SW 1271 (cell line): ENCODE data around the gene LRMDA.

ENCODE experiments used
- DNase-seq, 2 experiments: peaks; one replicate each; lab custom pipeline; 2025; lab: John Stamatoyannopoulos, UW

The LRMDA gene

DNA sequence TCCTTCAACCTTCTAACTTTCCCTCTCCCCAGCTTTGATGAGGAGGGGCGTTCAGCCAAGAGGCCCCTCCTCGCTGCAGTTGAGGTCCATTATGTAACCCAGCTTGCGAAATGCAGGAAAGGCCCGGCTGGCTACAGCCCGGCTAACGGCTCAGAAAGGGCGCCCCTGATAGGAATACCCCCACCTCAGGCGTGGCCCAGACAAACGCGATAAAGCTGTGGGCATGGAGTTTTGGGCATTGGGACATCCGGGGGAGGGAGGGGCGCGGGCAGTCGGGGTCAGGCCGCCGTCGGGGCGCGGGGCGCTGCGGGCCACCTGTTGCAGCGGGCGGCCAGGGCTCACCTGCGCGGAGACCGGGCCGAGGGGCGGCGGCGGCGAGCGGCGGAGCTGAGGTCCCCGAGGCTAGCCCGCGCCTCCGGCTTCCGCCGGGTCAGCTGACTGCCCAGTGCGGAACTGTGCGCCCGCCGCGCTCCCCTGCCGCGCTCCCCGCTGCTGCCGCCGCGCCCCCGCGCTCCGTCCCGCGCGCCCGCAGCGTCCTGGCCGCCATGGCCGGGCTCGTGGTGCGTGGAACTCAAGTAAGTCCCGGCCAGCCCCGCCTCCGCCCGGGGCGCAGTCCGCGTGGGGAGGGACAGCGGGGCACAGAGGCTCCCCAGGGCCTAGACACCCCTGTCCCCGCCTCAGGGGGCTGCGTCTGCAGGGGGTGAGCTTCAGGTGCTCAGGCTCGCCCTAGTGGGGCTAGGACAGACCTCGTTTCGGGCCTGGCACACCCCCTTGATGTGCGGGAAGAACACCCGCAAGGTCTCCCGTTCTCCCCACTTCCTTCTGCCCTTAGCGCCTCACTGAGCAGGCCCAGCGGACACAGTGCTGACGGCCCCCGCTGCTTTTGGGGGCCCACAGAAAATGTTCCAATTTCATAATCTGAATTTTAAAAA, at the start of gene LRMDA:
Gene LRMDA (plus strand): TSS at position 445 of the 932 bp plus-strand sequence.
- DNase-seq: no peak

DNA sequence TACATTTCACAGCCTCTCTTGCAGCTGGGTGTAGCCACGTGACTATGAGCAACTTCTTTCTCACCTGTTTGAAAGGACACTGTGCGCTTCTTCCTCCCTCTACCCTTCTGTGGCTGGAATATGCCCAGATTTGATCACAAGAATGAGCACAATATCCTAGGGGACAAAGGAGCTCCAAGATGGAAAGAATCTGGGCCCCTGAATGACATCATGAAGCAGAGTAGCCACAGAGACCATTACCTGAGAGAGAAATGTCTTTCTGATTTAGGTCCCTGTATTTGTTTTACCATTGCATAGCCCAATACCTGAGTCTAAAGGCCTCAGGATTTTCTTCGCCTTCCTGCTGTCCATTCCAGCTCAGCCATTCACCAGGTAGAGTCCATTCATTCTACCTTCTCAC, 45.3 kb upstream of the LRMDA start:
- no peak for DNase-seq

DNA sequence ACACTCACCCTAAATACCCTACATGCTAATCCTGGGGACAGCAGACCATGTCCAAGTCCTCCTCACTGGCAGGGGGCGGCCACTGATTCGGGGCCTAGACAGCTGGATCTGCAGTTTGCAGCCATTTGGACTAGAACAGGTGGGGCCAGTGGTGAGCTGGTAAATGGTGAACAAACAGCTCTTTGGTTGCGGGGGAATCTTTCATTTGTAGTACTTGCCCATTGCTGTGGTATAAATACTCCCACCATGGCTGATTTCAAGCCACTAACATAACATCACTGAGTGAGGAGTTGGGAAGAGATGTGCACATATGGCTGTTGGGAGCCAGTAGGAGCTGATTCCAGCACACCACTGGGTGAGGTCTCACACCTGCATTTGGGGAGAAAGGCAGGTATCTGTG, 43.3 kb upstream of the LRMDA start:
- no peak for DNase-seq

DNA sequence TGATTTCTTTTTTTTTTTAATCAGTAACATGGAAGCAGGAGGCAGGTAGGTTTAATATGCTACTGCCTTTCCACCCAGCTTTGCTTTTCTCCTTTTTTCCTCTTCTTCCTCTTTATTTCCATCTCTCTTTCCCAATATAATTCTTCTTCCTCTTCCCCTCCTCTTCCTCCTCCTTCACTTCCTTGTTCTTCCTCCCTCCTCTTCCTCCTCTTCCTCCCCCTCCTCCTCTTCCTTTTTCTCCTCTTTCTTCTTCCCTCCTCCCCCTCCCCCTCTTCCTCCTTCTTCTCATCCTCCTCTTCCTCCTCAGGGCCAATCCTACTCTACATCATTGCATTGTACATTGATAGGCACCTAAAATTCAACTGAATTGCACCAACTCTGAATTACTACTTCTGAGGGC, 41.2 kb upstream of the LRMDA start:
- DNase-seq: no peak

DNA sequence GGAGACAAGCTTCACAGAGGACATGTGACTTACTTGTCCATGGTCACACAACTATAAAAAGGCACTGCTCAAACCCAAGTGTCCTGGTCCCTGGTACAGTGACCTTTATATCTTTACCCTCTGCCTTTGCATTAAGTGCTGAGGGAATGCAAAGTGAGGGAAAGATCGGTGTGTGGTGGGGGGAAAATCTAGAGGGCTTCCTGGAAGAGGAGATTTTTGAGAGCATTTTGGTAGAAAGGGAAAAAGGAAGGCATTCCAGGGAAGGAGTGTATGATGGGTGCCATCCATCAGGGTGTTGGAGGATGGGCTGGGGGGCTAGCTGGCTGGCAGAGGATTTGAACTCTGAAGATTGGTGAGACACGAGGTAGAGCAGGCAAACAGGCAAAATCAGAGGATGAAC, 39.2 kb upstream of the LRMDA start:
- DNase-seq: no peak

DNA sequence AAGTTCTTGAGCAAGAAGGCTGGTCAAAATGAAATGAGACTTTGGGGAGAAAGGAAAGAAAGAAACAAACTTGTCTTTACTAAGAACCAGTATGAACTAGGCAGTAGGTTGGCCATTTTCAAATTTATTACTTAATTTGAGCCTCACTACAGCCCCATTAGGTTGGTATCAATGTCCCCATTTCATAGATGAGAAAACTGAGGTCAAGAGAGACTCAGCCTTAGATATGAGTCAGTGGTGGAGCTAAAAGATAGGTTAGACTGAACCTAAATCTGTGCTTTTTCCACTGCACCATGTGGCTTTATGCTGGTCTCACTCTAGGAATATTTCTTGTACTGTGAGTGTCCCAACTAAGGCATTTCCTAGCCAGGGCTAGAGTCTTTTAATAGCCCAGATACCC, 38.7 kb upstream of the LRMDA start:
- no peak for DNase-seq

DNA sequence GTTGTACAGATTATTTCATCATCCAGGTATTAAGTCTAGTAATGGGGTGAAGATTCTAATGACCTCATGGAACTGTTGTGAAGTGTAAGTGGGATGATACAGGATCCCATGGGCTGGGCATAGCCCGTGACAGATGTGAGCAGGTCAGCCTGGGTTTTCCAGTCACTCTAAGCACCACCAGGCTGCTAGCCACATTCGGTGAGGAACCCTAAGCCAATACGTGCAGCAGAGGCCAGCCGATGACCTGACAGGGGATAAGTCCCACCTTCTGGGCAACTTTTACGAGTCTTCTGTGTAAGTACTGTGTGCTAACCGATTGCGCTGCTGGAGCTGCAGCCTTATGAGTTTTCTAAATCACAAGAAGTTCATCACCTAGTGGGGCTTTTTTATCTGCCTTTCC, 37.2 kb upstream of the LRMDA start:
- DNase-seq: no peak

DNA sequence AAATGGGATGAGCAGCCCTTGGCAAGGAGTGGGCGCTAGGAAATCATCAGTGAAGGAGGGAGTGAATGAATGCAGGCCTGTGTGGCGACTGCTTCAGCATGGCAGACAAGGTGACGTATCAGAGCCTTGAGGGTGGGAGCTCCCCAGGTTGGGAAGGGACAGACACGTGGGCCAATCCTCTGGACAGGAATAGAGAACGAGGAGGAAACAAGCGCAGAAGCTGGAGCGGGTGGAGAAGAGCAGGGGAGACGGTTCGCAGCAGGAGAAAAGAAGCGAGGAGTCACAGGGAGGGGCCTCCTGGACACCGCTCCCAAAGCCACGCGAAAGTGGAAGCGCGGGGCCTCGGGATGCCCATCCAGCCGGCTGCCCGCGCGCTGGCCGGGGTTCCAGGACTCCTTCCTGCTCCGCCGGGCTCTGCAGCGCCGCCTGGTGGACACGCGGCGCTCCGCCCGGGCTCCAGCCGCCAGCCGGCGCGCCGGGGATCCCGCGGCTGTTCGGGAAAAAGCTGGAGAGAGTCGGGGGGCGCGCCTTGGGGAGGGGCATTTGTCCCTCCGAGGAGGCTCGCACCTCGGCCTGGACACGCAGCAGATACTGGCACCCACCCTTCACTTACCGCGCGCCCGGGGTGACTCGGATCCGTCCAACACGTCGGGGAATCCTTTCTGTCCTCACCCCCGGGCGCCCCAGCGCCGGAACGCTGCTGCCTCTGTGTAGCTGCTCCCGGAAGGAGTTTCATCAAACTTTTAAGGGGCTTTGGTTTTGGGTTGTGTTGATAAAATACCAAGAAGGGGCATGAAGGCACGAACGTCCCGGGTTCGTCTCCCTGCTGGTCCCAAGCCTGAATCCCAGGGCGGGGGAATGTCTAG, 36.1 kb upstream of the LRMDA start:
- DNase-seq: no peak

DNA sequence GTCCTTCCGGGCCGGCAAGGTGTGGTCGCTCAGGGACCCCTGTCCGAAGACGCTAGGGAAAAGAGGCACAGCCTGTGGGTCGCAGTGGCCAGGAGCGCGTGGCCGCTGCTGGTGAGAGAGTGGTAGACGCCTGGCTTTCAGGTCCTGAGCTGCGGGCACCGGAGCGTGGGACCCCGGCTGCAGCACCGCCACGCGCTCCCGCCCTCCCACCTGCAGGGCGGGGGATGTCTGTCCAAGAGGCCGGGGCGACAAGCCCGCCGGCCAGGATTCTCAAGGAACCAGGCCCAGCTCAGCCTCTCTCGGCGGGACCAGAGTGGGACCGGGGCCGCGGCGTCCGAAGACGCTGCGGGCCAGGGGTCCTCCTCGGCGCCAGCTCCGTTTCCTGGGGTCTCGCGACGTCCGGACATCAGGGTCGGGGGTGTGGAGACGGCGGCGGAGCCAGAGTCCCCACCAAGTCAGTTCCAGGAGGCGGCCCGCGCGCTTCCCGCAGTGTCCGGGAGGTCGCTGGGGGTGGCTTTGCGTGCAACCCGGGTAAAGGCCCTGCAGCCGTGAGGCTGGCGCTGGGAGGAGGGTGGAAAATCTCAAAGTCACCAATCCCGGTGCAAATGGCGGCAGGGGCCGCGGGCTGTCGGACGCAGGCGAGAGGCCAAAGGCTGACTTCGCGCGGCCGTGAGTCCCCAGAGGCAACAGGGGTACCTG, 35.3 kb upstream of the LRMDA start:
- DNase-seq: no peak

DNA sequence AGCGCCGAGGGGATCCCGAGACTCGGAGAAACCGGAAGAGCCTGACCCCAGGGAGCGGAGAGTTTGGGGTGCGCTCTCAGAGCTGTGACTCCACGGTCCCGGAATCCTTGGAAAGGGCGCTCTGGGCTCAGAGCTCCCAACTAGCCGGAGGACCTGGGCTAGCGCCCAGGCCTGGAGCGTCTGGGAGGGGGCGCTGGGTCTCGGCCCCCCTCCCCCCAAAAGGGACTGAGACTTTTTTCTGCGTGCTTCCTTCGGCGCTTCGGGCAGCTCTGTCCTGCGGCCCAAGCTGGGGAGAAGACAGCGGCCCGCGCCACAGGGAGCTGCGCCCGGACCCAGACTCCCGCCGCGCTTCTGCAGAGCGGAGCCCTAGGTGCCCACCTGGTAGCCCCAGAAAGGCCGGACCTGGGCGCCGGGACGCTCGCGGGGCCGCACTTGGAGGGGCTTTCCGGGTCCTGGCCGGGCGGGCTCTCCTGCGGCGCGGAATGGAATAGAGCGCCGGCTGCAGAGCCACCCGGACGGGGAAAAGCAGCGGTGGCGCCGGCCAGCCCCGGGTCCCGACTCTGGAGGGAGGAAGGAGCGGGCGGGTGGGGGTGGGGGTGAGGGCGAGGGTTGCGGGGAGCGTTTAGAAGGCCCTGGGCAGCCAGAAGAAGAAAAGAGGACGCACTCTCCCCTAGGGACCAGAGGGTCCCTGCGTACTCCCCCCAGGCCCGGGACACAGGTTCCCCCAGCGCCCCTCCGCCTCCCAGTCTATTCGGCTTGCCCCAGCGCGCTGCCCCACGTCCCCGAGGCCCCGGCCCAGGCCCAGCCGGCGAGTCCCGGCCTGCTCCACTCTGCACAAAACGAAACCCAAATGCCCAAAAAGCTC, 34.6 kb upstream of the LRMDA start:
- DNase-seq: no peak

DNA sequence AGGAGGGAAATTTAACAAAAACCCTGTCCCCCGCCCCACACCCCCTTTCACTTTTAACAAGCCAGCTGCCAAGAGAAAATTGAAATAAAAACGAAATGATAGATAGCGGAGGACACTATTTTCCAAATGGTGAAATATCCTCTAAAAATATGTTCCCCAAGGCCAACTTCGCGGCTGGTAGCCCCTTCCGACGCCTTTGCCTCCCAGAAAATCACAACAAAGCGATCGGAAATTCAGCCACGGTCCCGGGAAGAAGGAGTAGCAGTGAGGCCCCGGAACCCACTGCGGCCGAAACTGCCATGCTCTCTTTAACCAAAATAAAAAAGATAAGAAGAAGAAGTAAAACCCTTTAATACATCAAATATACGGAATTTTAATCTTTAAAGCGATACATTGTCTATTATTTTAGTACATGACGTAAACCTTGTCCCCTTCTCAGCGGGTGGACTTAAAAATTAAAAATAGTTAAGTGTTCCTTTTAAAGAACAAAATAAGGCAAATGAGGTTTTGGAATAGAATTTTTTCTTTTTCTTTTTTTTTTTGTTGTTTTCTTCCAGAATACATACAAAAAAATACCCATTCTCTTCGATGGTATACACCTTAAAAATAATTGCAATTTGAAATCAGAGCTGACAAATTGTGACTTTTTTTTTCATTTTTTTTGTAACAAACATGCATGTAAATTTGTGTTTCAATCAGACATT, 33.8 kb upstream of the LRMDA start:
- DNase-seq: no peak

DNA sequence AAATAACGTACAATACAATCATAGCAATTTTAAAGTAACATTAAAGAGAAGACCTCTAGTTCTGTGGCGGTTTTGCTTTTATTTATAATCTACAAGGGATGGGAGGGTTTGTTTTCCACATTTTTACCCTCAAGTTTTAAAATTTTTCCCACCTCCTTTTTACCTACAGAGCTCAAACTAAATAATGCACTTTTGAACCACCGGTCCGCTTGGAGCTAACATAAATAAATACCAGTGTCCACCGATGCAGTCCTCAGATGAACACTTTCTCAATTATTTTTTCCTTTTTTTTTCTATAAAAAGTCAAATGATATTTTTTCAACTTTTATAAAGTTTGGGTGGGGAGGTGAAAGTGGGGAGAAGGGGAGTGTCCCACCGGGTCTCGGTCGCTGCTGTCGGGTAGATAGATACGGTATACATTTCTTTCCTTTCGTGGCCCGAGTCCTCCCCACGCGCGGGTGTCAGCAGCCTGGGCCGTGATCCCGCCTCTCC, 33.2 kb upstream of the LRMDA start:
- DNase-seq: no peak

DNA sequence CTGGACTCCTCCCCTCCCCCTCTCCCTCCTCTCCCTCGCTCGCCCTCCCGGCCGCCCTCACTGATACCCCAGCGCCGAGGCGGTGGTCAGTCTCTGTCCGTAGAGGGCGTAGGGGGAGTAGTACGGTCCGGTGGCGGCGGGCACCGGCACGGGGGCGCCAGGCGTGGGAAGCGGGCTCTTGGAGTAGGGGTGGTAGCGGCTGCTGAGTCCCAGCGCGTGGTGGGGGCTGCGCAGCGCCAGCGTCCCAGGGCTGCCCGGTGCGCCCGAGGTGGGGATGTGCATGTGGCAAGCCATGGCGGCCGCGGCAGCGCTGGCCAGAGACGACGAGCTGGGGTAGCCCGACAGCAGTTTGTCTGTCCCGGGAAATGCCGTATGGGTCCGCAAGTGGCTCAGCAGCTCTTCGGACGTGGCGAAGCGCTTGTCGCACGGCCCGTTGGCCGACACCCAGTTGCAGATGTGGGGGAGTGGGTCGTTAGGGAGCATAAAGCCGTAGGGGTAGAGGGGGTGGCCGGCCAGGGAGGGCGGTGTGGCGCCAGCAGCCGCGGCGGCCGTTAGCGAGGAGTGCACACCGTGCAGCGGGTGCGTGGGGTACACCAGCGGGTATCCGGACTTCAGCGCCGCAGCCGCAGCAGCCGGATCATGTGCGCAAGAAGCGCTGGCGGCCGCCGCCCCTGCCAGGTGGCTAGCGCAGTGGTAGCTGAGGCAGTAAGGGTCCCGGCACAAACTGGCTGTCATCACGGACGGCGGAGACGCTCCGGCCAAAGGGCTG, 32.5 kb upstream of the LRMDA start:
- no peak for DNase-seq

DNA sequence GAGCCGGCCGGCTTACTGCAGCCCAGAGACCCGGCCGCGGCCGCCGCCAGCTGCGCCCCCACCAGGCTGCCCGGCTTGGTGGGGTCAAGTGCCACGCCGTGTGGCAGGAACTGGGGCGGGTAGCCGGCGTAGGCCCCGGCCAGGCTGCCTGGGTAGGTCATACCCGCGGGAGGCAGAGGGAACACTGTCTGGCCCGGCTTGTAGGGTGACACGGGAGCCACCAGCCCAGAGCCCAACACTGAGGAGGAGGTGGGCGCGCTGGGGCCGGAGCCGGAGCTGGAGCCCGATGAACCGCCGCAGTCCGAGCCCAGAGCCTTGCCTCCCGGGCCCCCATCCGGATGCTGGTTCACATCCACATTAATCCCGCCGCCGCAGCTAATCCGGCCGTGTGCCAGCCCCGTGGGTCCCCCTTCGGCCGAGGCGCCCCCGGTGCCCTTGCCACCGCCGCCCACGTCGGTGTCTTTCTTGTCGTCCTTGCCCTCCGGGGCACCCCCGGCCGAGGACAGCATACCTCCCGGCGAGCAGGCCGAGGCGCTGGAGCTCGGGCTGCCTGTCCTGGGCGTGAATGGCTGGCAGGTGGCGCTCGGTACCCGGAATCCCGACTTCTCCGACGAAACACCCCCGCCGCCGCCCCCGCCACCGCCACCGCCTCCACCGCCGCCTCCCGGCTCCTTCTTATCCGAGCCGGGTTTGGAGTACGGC, 31.8 kb upstream of the LRMDA start:
- peak in 1 of 2 experiments; percentile 36 for DNase-seq

DNA sequence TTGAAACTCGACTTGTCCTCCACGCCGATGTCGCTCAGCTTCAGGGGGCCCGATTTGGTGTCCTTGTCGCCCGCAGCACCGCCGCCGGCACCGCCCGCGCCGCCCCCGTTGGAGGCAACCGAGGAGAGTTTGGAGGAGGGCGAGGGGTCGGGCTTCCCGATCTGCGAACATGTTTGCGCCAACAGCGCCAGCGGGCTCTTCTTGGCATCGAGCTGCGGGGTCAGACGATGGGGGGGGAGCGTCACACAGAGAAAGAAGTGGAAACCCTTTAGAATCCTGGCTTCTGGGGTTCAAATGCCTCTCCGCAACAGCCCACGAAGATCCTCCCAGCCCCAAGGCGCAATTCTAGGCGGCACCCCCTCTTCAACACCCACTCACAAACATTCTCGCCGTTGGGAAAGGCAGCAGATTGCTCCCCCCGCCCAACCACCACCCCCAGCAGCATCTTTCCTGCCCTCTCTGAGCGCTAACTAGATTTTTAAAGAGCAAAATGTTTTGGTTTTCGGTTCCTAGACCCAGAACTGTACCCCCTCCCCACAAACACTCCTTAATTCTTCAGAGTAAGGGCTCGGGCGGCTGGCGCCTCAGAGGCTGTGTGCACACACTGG, 31.2 kb upstream of the LRMDA start:
- no peak for DNase-seq

DNA sequence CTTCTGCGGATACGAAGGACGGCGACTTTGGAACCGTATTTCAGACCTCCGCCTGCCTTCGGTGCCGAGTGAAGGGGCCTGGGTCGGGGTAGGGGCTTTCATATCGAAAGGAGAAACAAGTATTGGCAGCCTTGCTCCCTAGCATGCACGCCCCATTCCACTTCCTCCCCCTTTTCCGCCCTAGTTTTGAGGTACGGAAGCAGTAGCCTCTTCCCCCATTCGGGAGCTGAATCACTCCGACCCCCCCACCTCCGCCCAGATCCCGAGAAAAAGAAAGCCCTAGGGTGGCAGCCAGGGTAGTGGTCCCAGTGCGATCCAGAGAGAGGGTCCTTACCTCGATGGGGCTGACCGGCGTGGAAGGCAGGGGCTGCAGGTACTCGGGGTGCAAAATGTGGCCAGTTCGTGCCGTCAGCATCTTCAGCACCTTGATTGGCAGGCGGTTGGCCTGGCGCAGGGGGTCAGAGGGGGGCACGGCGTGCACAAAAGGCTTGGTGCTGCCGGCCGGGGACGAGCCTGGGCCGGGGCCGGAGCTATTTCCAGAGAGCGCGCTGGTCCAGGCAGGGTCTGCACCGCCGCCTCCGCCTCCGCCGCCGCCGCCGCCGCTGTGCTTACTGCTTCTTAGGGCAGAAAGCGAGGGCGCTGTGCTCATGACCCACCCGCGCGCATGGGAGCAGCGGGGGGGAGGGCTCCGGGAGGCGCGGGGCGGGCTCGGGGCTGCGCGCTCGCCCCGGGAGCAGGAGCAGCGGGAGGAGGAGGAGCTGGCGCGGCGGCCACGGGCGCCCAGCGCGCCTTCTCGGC, 30.5 kb upstream of the LRMDA start:
- peak in 1 of 2 experiments; percentile 18 for DNase-seq

DNA sequence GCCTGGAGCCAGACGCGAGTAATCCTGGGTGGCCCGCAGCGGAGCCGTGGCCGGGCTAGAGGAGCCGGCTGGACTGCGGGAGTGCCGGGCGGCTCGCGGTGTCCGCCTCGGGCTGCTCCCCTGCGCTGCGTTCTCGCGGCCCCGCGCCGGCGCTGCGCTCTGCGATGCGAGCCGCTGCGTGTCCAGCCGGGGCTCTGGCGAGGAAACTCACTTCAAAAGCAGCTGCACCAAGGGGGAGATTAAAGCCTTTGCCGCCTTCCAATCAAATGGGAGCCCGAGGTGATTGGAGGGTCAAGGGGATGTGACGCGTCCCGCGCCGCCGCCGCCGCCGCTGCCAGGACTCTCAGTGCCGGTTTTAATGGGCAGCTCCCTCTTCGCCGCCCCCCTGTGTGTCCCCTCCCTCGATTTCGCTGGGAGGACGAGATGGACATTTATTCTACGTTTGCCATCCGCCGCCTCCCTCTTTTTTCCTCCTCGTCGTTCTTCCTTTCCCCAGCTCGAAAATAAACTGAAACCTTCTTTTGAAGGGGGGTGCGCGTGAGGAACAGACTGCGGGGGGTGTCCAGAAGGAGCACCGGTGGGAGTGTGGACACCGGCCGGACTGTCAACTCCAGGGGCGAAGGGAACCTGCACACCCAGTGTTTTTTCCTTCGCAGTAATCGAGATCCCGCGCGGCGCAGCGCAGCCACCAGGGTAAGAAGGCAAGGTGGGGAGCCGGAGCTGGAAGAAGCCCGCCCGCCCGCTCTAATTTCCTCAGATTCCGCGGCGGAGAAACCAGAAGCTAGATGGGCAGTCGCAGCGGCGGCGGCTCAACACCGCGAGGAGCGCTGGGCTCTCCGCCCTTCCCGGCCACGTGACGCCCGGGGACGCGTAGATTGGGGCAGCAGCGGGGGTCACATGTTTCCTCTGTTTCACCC, 29.6 kb upstream of the LRMDA start, which contains the start of gene ZNF503:
Gene ZNF503 (minus strand): TSS at position 196 of the 917 bp plus-strand sequence. CDS start 345 bp downstream, outside the sequence.
- peak; percentile 71 to 91 for DNase-seq
